Coronary artery (tissue), 2 donors: ENCODE measurements around the gene CHN2.

Experiments used
- DNase-seq: peaks from one replicate; pipeline ENCODE4 v3.0.0-alpha.2; 2017; ENCODE audit warnings: low spot score
- H3K27ac ChIP-seq, 2 donors: fragments of 200-600 bp; sonication (generic); one replicate each; pipeline ENCODE4 v1.5.1; 2016 to 2019
- H3K4me3 ChIP-seq: fragments of 200-600 bp; sonication (generic); 2 replicates; pipeline ENCODE4 v1.5.1; 2016; ENCODE audit warnings: mild to moderate bottlenecking, moderate library complexity
- TF ChIP-seq, protein P1 (sequence below): fragments of 200-600 bp; sonication (generic); IDR thresholded peaks from one replicate; pipeline ENCODE4 v1.5.1; 2019; ENCODE audit warnings: antibody characterized with exemption

Gene CHN2

DNA sequence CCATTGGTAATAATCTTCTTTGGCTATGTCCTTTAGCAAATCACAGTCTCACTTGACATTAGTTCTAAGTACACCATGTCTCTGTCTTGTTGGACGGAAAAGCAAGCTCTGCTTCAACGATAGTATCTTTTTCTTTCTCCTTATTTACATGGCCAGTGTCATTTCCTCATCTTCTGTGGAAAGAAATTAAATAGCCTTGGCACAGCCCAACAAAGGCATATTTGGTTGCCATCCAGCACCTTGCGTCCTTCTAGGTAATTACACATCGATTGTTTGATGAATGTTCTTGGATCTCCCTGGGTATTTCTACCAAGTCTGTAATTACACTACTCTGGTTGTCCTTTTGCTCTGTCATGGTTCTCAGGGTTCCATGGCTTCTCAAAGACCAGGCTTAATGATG is 183.1 kb downstream of the CHN2 start:
- TF ChIP-seq, protein P1, sequence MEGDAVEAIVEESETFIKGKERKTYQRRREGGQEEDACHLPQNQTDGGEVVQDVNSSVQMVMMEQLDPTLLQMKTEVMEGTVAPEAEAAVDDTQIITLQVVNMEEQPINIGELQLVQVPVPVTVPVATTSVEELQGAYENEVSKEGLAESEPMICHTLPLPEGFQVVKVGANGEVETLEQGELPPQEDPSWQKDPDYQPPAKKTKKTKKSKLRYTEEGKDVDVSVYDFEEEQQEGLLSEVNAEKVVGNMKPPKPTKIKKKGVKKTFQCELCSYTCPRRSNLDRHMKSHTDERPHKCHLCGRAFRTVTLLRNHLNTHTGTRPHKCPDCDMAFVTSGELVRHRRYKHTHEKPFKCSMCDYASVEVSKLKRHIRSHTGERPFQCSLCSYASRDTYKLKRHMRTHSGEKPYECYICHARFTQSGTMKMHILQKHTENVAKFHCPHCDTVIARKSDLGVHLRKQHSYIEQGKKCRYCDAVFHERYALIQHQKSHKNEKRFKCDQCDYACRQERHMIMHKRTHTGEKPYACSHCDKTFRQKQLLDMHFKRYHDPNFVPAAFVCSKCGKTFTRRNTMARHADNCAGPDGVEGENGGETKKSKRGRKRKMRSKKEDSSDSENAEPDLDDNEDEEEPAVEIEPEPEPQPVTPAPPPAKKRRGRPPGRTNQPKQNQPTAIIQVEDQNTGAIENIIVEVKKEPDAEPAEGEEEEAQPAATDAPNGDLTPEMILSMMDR = no peak
- no peak overlapping the region for H3K4me3 ChIP-seq
- no peak overlapping the region for H3K27ac ChIP-seq
- DNase-seq = no peak

DNA sequence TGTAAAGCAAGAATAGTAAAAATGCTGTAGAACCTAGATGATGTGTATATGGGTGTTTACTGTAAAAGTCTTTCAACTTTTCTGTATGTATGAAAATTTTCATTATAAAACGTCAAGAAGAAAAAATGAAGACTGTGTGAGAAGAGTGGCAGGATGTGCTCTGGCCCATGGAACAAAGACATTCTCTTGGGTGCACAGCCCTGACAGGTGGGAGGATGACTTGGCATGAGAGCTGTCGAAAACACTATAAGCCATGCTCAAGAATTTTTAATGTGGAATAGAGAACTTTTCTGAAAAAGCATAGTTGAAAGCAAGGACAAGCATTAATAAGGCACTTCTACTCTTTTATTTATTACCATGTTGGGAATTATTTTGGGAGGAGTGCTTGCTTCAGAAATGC is 185.0 kb downstream of the CHN2 start:
- Histone ChIP-seq H3K27ac (no peak overlapping the region), H3K4me3 (no peak overlapping the region)
- TF ChIP-seq, protein P1 = no peak

DNA sequence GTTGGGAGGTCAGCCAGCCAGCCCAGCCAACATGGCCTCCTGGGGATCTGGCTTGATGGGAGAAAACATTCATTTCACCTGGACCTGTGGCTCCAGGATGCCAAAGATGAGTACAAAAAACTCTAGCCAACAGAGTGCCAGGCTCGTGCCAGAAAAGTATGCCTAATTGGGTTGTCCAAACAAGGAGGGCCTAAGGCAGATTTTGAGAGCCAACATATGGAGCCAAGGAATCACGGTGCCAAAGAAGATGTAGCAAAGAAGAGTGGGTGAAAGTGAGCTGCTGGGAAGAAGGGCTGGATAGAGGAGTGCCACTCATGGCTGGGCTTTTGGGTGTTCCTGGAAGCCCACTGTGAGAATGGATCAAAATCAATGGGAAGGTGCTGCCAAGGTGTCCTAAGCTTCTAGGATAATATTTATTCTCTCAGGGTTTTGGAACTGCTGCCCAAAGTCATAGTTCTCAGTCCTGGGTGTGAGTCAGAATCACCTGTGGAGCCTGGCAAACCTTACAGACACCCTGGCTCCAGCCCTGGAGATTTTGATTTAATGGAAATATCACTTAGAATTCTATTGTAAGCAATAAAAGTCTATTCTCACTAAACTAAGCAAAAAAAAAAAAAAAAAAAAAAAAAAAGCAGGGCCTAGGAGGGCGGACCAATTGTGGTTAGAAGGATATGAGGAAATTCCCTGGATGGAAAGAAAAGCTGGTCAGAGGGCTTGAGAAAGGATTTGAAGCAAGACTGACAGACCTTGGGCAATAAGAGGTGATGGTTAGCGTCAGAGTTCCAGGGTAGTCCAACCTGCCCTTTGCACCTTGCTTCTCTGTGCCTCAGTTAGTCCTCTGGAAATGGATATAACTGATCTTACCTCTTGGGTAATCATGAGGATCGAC is 186.9 kb downstream of the CHN2 start:
- Histone ChIP-seq H3K27ac (no peak overlapping the region), H3K4me3 (no peak overlapping the region)
- DNase-seq = no peak
- TF ChIP-seq, protein P1 = no peak

More for the DNA sequence above, 185.0 kb downstream of the CHN2 start:
- DNase-seq = no peak

GRCh38 chr7:29384277-29384676 is 189.7 kb downstream of the CHN2 start:
- TF ChIP-seq, protein P1 = no peak
- no peak overlapping the region for H3K27ac ChIP-seq
- DNase-seq = no peak
- no peak overlapping the region for H3K4me3 ChIP-seq

DNA sequence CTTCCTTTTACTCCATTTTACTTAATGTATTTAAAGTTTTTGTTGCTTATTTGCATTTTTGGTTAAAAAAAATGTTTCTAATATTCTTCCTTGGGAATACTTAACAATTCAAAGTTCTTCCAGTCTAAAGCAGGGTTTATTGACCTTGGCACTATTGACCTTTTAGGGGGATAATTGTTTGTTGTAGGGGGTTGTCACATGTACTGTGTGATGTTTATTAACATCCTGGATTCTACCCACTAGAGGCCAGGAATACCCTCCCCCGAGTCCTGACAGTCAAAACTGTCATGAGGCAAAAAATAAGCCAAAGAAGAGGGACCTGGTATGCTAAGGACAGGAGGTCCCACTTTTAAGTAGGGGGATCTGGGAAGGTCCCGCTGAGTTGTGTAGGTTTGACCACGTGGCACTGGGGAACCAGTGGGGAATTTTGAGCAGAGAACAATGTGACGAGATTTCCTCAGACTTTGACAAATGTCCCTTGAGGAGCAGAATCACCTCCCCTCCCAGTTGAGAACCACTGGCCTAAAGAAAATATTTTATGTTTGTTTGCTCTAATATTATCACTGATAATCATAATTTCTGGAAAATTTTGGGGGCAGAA is 190.7 kb downstream of the CHN2 start:
- TF ChIP-seq, protein P1 = no peak
- Histone ChIP-seq H3K4me3 (no peak overlapping the region), H3K27ac (no peak overlapping the region)
- DNase-seq = no peak

GRCh38 chr7:29386196-29386765 is 191.7 kb downstream of the CHN2 start:
- H3K4me3 ChIP-seq = no peak overlapping the region
- DNase-seq = no peak
- TF ChIP-seq, protein P1 = no peak
- no peak overlapping the region for H3K27ac ChIP-seq
